NCI-H774 (cell line): ENCODE measurements around the gene HOMER1.
"Not testable (repeated sequence)": the region's sequence is repeated elsewhere in the genome, so short reads cannot be mapped to it uniquely, and the experiment has no call there.

ENCODE experiments used
- DNase-seq: peaks from one replicate; lab custom pipeline; 2025; lab: John Stamatoyannopoulos, UW

Gene HOMER1

DNA sequence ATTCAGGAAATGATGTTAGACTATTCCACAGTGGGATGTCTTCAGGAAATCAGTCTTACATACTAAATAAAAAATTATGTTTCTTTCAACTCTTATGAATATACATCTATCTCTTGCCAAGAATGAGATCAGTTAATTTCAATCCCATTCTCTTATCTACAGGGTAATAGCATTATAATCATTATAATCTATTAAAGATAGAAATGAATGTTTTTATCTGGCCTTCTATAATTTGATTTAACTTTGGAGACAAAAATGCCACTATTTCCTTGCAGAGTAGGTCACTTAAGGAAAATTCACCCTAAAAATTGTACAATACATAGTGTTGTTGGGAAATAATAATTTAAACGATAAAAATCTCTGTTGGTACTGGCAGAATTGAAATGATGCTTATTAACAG, 96.4 kb downstream of the HOMER1 start:
- DNase-seq, result no peak

DNA sequence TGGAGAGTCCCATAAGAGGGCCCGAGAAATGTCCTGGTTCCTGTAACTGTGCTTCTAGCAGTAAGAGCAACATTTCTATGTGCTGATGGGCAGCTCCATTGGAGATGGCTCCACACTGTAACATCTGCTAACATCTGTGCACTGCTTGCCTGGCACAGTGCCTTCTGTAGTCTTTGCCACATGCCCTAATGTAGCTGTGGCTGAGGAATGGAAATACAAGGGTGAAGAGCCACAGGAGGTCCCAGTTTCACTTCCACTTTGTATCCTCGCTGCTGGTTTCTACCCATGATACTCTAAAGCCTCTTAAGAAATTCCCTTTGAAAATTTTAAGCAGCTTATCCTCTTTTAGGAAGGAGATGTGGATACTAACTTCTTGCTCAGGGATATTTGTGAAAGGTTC, 97.4 kb downstream of the HOMER1 start:
- DNase-seq, result no peak

DNA sequence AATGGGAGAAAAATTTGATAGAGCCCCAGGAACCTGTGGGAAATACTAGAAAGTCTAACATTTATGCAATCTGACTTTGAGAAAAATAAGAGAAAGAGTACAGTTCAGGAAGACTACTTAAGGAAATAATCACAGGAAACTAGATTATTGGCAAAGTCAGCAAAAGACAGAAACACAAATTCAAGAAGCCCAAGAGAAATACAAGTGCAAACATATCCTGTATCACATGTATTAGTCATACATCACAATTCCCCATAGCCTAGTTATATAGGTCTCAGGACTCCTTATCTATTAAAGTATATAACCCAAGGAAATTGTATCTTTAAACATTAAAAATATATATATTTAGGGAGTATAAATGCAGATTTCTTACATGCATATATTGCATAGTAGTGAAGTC, 100.8 kb downstream of the HOMER1 start:
- no peak for DNase-seq

DNA sequence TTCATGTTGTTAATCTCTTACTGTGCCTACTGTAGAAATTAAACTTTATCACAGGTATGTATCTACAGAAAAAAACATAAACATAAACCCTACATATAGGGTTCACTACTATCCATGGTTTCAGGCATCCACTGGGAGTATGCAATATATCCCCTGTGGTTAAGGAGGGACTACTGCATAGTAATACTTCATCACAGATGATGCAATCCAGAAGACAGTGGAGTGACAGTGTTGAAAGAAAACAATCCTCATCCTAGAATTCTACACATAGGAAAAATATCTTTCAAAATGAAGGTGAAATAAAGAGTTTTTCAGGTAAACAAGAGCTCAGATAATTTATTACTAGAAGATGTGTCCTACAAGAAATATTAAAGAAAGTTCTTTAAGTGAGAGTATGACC, 105.9 kb downstream of the HOMER1 start:
- DNase-seq, result no peak

DNA sequence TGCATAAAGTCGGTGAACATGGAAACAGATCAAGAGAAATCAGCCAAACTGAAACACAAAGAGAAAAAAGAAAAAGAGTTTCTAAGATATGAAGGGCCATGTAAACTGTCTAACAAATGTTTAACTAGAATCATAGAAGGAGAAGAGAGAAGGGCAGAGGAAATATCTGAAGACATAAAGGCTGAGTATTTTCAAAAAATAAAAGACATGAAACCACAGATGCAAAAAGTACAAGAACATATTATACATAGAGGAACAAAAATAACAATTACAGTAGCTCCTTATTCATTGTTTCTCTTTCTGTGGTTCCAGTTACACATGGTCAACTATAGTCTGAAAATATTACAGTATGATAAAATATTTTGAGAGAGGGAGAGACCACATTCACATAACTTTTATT, 106.3 kb downstream of the HOMER1 start:
- no peak for DNase-seq

DNA sequence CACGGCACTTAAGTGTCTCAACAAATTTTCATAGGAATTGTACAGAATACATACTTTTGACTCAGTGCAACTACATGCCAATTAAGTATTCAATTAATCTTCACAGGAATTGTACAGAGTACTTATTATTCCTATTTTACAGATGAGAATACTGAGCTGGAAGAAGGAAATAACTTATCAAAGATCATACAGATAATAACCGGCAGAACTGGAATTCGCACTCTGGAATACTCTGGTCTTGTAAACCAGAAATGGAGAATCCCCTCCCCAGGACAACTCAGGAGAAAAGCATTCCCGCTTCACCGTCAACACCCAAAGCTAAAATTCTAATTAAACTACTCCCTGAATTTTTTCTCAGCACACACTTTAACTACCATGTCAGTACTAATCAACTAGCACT, 112.7 kb downstream of the HOMER1 start:
- no peak for DNase-seq

DNA sequence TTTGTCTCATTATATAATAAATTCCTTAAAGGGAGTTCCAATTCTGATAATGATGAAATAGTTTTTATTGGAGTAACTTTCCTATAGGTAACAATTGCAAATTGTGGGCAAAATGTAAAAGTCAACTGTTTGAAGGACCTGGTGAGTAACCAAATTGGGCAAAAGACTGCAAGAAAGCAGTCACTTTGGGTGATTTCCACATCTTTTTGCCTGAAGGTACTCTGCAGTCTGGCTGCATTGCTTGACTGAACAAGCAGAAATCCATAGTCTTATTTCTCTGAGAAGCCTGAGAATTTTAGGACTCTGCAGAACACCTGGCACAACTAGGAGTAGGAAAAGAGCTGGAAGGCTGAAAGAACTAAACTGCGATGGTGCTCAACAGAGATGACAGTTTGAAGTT, 114.9 kb downstream of the HOMER1 start:
- no peak for DNase-seq

DNA sequence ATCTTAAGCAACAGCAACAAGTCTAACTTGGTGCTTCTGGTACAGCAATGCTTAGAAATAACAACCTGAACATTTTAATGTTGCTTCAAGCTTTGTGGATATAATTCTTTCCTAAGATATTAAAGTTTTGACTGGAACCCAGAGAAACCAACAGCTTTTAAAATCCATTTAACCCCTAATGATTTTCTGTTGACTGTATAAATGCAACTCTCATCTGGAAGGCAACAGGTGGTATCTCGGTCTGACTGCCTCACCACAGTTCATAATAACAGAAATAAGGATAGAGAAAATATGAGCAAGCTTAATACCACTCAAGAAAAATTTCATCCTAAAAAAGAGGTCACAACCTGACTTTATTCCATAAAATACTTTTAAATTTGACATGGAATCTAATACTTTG, 116.9 kb downstream of the HOMER1 start:
- DNase-seq, result no peak

DNA sequence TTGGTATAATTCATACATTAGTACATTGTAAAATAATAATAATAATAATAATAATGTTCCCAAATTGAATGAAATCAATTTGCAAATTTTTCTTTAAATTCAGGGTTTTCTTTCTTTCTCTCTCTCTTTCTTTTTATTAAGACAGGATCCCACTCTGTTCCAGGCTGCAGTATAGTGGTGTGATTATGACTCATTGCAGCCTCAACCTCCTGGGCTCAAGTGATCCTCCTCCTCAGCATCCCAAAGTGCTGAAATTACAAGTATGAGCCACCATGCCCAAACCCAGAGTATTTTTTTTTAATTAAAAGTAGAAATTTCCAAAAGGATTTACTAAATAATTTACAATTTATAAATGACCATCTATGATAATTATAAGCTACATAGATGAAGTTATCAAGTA, 117.7 kb downstream of the HOMER1 start:
- no peak for DNase-seq

DNA sequence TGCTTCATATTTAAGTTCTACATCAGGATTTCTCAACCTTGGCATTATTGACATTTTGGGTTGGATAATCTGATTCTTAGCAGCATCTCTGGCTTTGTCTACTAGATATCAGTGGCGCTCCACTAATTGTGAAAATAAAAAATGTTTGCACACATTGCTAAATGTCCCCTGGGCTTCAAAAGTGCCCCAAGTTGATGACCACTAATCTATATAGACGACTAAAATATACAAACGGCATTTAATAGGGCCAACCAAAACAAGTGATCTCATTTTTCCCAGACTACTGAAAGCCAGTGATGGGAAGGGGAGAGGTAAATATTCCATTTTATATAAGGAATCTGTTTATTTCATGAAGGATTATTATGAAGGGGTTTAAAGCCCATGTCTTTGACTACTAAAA, 118.6 kb downstream of the HOMER1 start:
- no peak for DNase-seq

DNA sequence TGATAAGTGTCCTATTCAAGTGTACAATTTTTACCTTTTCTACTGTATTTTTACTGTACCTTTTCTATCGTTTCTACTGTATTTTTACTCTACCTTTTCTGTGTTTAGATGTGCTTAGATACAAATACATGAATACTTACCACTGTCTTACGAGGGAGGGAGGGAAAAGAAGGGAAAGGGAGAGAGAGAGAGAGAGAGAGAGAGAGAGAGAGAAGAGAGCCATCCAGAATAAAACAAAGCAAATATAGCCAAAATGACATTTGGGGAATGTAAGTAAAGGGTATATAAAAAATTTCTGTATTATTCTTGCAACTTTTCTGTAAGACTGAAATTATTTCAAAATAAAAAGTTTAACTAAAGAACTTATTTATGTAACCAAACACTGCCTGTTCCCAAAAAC, 121.2 kb downstream of the HOMER1 start:
- no peak for DNase-seq

DNA sequence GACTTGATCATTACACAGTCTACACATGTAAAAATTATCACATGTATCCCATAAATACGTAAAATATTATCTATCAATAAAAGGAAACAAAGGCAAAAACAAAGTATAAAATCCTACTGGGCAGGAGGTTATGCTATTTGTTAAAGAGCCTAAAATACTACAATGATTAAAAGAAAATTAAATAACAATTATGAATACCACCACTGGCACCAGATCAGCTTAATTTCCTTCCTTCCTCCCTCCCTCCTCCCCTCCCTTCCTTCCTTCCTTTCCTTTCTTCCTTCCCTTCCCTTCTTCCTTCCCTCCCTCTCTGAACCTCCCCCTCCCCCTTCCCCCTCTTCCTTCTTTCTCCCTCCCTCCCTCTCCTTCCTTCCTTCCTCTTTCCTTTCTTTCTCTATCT, 127.3 kb downstream of the HOMER1 start:
- DNase-seq, result no peak

DNA sequence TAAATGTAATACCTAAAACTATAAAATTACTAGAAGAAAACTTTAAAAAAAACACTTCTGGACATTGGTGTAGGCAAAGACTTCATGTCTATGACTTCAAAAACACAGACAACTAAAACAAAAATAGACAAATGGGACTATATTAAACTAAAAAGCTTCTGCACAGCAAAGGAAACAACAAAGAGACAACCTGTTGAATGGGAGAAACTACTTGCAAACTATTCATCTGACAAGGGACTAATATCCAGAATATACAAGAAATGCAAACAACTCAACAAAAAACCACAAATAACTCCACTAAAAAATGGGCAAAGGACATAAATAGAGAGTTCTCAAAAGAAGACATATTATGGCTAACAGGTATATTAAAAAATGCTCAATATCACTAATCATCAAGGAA, 128.8 kb downstream of the HOMER1 start:
- not testable (repeated sequence) for DNase-seq

DNA sequence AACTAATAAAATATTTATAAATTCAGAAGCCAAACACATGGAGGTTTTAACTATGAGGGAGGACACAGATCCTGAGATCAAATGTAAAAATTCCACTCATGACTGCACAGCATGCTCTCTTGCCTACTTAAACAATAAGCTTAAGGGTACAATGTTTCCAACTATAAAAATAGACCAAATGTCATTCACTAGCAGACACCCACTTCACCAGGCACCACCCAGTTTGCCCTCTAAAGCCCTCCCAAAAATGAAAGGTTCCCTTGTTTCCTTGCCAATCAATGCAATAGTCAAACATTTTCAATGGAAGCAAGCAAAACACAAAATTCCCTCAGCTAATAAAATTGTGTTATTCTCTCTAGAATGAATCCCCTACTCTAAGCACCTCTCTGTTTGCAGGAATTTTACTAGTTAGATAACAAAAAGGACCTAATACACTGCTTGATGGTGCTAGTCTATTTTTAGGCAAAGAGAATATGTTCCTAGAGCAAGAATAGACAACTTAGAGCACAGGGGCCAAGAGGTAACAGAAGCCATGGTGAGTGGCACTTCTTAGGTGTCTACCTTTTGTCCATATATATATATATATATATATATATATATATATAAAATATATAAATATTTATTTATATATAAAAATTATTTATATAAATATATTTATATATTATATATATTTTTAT, 135.3 kb downstream of the HOMER1 start:
- DNase-seq, result no peak

DNA sequence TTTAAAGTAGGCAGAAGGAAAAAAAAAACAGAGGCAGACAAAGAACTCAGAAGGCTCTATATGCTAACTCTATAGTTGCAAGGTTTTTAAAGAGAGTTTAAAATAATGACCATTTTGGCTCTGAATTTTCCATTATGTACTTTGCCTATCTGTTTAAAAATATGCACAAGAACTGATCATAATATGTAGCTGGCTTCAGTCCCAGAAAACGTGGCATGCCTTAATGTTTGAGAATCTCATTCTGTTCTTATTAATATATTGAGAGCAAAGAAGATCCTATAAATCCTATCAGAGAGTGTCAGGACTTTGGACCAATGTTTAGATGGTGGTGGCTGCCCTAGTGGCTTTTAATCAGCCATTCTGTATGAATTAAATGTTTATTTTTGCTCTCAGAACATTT, 156.5 kb downstream of the HOMER1 start:
- DNase-seq, result no peak

DNA sequence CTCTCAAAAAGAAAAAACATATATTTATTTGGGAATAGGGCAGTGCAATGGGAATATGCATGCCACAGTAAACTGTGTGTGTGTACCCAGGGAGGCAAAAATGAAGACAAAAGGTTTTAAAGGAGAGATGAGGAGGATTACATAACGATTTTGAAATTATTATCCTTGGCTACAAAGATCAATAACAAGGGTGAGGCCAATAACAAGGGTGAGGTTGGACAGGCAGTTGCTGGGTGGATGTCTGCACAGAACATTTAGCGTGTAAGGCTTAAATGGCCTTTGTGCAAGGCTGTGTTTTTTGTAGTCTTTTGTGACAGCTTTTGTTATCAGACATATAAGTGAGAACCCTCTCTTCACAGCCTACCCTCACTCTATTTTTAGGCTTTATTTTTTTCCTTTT, 164.1 kb downstream of the HOMER1 start:
- no peak for DNase-seq

DNA sequence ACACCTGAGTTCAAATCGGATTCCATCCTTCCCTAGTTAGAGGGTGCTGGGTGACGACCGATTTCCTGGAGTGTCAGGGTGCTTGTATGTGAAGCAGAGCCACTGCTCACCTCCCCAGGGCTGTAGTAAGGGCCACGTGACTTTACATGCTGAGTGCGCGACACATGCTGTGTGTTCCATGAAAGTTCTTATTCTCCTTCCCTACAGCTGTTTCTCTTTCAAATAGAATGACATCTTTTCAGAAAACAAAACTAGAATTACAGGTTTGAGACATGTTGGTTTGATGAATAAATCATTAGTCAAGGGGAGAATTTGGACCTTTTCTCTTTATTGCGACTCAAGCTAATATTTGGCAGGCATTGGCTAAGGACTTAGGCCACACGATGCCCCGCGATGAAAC, 164.9 kb downstream of the HOMER1 start:
- DNase-seq, result no peak

DNA sequence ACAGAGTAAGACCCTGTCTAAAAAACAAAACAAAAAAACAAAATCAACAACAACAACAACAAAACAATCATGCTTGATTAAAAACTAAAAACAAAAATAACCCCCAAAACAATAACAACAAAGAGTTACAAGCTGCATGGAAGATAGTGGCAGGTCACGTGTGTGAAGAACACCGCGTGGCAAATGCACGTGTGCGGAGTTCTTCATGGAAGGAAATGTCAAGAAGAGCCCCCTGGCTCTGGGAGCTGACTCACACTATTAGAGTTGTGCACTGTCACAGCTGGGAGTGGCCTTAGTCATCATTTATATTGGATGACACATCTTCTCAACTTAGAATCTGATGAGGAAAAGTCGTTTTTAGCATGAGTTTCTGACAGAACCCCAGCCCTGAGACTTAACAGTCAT, 167.5 kb downstream of the HOMER1 start:
- no peak for DNase-seq

DNA sequence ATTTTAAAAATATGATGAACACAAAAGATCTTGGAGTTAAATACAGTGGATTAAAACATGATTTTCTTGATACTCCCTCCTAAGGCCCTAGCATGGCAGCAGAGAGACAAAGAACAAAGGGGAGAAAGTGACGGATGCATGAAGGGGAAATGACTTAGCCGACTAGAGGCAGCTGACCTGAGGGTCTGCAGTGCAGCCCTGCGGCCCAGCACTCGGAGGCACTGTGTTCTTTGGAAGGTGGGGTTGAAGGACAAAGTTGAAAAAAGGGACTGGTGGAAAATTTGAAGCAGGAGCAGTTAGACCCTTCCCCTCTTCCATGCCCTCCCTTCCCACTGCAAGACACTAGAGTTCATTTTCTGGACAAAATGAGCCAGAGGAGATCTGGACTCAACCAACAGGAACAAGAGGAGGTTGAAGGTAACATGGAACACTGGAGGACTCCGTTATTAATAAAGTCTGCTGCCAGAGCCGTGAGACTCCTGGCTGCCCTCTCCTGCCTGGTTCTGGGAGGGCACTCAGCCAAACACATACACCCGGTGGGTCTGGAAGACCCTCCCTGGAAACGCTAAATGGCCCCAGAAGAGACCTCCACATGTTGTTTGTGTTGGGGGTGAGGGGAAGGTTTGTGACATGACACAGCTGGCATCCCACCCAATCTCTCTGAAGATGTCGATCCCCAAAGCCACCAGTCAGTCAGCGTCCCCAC, 179.9 kb downstream of the HOMER1 start:
- no peak for DNase-seq

DNA sequence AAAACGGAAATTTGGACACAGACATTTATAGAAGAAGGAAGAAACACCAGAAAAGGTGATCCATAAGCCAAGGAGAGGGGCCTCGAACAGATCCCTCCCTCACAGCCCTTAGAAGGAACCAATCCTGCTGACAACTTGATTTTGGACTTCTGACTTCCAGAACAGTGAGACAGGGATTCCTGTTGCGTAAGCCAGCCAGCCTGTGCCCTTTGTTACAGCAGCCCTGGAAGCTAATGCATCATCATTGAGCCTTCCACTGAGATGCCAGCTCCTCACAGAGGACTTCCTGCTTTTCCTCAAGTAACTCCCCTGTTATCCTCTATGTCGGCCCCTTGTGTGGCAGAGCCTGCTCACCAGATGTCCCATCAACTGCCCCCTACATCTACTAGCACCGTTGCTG, 183.9 kb downstream of the HOMER1 start:
- no peak for DNase-seq

DNA sequence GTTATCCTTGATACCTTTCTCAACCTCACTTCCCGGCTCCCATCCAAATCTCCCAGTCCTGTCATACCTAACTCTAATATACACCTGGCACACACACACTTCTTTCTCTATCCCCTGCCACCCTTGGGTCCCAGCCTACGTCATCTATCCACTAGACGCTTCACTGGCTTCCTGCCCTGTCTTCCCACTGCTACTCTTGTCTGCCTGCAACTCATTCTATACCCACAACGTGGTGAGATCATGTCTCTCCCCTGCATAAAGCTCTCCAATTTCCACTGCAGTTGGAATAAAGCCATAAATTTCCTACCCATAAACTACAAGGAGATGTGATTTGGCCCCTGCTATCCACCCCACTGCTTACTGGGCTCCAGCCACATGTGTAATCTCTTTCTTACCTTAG, 184.5 kb downstream of the HOMER1 start:
- no peak for DNase-seq
